ENCODE measurements around the gene BCL7C.

- no peak for TF ChIP-seq ZBTB7A (IDR thresholded peaks at IDR 0.05; ENCODE audit: low read depth)
- no peak for TF ChIP-seq REST (IDR thresholded peaks at IDR 0.05; ENCODE audit: low read depth)
- TF ChIP-seq CEBPB (IDR thresholded peaks at IDR 0.05) = no peak
Measured at GRCh38 chr16:30885196-30885595, 8.7 kb downstream of the BCL7C start.

All from Ishikawa (cell line).